NCI-H524 (cell line): ENCODE results near the gene FREM1.

Source experiments
- DNase-seq, 2 experiments: peaks; one replicate each; lab custom pipeline; 2025; lab: John Stamatoyannopoulos, UW

Gene FREM1

DNA sequence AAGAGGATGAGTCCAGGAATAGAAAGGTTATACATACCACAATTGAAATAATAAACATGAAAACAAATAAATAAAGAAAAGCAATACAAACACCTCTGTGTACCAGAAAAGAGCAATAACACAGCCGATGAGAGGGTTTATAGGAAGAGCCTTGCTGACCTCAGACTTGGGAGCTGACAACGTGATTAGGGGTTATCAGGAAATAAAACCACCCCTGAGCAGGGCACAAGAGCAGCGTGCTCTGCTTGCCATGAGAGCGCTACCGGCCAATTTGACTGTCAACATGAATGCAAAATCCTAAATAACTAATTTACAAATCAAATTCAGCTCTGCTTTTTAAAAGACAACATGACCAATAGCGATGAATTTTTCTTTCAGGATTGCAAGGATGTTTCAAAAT is 2.6 kb upstream of the FREM1 start:
- no peak for DNase-seq

GRCh38 chr9:14911046-14911445 is 818 bp upstream of the FREM1 start:
- DNase-seq: peak; percentile 45 to 75

DNA sequence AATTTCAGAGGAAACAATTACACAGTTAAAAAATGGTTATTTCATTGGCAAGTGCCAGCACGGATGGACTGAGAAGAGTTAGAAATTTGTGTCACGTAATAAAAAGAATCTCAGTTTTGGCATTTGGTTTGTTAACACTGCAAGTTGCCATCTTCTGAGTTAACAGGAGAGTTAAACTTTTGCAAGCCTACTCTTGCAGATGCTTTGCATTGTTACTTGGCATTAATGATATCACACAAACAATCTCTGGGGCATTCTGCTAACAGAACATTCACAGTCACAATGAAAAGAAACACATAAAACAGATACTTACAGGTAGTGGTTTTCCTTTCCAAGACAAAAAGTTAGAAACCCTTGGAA is 647 bp downstream of the FREM1 start:
- DNase-seq: no peak

GRCh38 chr9:14909181-14909580 is 1.0 kb downstream of the FREM1 start:
- DNase-seq: no peak

- peak in 1 of 2 experiments; percentile 3 for DNase-seq
Observed at GRCh38 chr9:14908295-14909180, 1.7 kb downstream of the FREM1 start.

GRCh38 chr9:14907696-14908095 is 2.5 kb downstream of the FREM1 start:
- no peak for DNase-seq

DNA sequence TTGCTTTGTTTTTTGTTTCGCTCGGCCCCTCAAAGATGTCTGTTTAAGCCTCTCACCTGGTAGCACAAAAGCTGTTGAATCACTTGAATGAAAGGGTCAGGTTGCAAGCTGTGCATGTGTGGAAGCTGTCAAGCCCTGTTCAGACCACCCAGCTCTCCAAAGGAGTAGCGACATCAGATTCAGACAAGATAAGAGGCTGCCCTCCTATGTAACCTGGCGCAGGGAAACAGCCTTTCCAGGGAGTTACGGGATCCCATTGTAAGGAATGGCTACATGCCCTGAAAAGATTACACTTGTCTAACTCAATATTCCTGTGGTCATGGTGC is 2.9 kb downstream of the FREM1 start:
- DNase-seq: peak; percentile 1 to 65

DNA sequence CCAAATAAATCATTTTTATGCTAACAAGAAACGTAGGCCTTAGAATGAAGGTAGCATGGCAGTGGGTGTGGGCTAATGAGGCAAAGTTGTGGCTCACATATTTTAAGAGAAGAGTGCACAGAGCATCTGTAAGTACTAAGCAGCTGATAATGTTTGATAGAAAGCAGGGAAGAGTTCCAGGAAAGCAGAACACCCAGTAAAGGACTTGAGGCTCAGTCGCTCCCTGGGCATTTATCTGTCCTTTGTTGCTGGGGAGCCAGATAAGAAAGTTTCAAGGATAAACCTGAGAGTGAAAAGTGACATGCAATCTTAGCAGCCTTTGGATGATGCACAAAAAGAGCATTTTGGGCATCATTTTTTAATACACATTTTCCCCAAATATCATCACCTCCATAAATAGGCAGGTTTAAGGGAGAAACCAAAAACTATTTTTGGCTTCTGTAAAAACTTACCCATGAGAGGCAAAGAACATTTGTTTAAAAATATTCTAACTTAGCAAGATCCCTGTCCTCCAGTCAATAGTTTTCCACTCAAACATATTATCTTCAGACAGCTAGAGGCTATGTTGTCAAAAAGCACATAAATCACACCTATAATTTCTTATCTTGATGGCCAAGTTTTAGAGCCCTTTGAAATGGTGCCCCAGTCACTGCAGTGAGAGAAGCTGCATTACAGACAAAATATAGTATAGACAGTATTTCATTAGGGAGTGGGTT is 3.4 kb downstream of the FREM1 start:
- no peak for DNase-seq

GRCh38 chr9:14906000-14906399 is 4.2 kb downstream of the FREM1 start:
- no peak for DNase-seq

- no peak for DNase-seq
Observed at GRCh38 chr9:14903040-14903439, 7.2 kb downstream of the FREM1 start.

- DNase-seq: no peak
Observed at GRCh38 chr9:14902561-14902960, 7.7 kb downstream of the FREM1 start.

GRCh38 chr9:14899815-14900193 is 10.4 kb downstream of the FREM1 start:
- no peak for DNase-seq

- DNase-seq: no peak
Observed at GRCh38 chr9:14899042-14899814, 11.0 kb downstream of the FREM1 start.

GRCh38 chr9:14895806-14896205 is 14.4 kb downstream of the FREM1 start:
- DNase-seq: no peak

GRCh38 chr9:14893280-14893679 is 16.9 kb downstream of the FREM1 start:
- no peak for DNase-seq

DNA sequence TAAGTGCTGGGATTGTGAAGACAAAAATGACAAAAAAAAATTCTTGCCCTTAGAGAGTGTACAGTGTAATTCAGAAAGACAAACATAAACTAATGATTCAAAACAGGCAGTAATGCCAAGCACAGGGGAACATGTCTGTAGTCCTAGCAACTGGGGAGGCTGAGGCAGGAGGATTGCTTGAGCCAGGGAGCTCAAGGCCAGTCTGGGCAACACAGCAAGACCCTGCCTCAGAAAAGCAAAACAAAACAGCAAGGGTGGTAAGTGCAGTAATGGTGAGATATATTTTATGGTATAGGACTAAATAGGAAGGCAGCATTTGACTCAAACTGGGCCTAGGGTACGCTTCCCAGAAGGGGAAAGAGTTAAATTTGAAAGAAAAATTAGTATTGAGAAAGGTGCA is 18.9 kb downstream of the FREM1 start:
- DNase-seq: no peak

DNA sequence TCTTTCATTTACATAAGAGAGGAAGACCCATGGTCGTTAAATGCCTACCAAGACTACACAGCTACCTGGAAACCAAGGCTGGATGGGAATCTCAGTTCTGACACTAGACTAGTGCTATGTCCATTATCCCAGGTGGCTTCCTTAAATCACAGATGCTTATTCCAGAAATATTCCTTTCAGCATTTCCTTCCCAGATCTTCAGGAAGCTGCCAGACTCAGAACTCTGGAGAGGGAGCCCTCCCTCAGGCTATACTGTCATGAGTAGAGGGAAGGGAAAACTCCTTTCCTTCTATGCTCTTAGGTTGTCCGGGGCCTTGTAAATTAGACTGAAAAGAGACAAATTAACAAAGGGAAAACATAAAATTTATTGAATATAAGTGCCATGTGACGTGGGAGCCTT is 20.8 kb downstream of the FREM1 start:
- no peak for DNase-seq

GRCh38 chr9:14888875-14889274 is 21.4 kb downstream of the FREM1 start:
- DNase-seq: no peak

- no peak for DNase-seq
Observed at GRCh38 chr9:14888272-14888671, 22.0 kb downstream of the FREM1 start.

GRCh38 chr9:14887149-14887548 is 23.1 kb downstream of the FREM1 start:
- DNase-seq: no peak

DNA sequence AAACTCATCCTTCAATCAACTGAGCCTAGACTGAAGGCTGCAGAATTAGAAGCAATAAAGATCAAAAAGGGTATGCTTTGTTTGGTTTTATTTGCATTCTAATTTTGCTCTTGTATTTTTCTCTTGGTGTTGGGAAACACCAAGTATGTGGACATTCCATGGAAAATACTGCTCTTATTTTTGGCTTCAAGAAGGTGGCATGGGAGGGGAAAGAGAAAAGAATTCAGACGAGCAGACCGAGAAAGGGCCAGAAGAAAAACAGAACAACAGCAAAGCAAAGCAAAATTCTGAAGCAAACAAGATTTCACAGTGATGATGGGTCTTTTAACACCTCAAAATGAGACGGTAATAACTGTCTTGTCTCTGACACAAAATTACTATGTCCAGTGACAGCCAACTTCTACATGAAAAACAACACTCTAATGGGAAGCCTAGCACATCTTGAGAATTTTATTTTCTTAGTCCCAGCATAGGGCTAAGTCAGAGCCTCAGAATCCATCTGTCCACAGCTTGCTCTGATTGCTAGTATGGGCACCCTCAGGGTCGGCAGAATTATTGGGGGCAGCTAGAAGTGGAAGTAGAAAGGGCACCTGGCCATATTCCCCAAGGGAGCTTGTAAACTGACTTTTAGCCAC is 26.8 kb downstream of the FREM1 start:
- no peak for DNase-seq

- no peak for DNase-seq
Observed at GRCh38 chr9:14882090-14882489, 28.1 kb downstream of the FREM1 start.
